AG20443 (cell line): ENCODE data around the gene PDC.
"Not testable (repeated sequence)": the region's sequence is repeated elsewhere in the genome, so short reads cannot be mapped to it uniquely, and the experiment has no call there.

Source experiments
- DNase-seq: peaks from one replicate; pipeline ENCODE4 v3.0.0; 2012; ENCODE audit warnings: low spot score, mixed read lengths

The PDC gene

GRCh38 chr1:186401446-186401845 lies 59.5 kb downstream of the PDC start:
- DNase-seq = not testable (repeated sequence)
